Ascending aorta (tissue), 2 donors: ENCODE measurements around the gene PBRM1. TPM values are rescaled to one million over a fixed set of nuclear protein-coding genes. Genes with fewer than 3 reads are reported as not detected.

Experiments used
- DNase-seq, 2 donors: peaks; one replicate each; pipeline ENCODE4 v3.0.0-alpha.2; 2019; ENCODE audit warnings: low spot score in 2 of 2
- H3K27ac ChIP-seq, 2 donors: fragments of 200-600 bp; sonication (generic); one replicate each; pipeline ENCODE4 v1.5.1; 2016 to 2017; ENCODE audit warnings: mild to moderate bottlenecking in 1 of 2
- H3K27me3 ChIP-seq: fragments of 200-600 bp; sonication (generic); one replicate; pipeline ENCODE4 v1.5.1; 2017
- H3K36me3 ChIP-seq, 2 donors: fragments of 200-600 bp; sonication (generic); one replicate each; pipeline ENCODE4 v1.5.1; 2016
- H3K4me1 ChIP-seq, 2 donors: fragments of 200-600 bp; sonication (generic); one replicate each; pipeline ENCODE4 v1.5.1; 2016 to 2017; ENCODE audit warnings: mild to moderate bottlenecking in 1 of 2
- H3K4me3 ChIP-seq, 2 donors: fragments of 200-600 bp; sonication (generic); one replicate each; pipeline ENCODE4 v1.5.1; 2016 to 2017; ENCODE audit warnings: mild to moderate bottlenecking in 1 of 2
- H3K9me3 ChIP-seq, 2 donors: fragments of 200-600 bp; sonication (generic); one replicate each; pipeline ENCODE4 v1.5.1; 2016
- intact Hi-C: fragments of 100-400 bp; cut with DNase I; formaldehyde crosslinking; loops from one replicate; pipeline ENCODE4 v1.15.1; 2023
- total RNA-seq: library from RNA; depleted of rRNA; stranded (reverse); fragments of >200 nt; gene quantifications from one replicate; pipeline ENCODE4 v1.1.0, GENCODE V29; 2016
- TF ChIP-seq, protein P1 (sequence below), 3 experiments: fragments of 200-600 bp in 2 of 3; fragments of 450-650 bp in 1 of 3; sonication (generic) in 2 of 3; IDR thresholded peaks; one replicate each; pipeline ENCODE4 v1.5.1; 2016 to 2019; ENCODE audit warnings: antibody characterized with exemption in 3 of 3, mild to moderate bottlenecking in 1 of 3, moderate library complexity in 1 of 3

PBRM1 gene
- total RNA-seq, 1 donor from 2014 or later: 36.7 TPM

DNA sequence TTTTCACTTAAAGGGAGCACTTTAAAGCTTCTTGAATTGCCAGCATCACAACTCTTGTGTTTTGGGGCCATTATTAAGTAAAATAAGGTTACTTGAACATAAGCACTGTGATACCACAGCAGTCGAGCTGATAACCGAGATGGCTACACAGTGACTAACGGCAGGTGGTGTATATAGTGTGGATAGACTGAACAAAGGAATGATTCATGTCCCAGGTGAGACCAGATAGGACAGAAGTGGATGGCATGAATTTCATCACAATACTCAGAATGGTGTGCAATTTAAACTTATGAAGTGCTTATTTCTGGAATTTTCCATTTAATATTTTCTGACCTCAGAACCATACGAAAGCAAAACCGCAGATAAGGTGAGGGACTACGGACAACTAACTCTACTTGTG, 40.2 kb downstream of the PBRM1 start:
- intact Hi-C loops: no loop called here

GRCh38 chr3:52636673-52637072, 49.0 kb downstream of the PBRM1 start:
- Histone ChIP-seq H3K27me3 (no peaks in the 10 kb centered on the region), H3K36me3 (peaks cover 65 to 75% of the 10 kb centered on the region in 2 donors), H3K9me3 (no peaks in the 10 kb centered on the region), H3K27ac (no peak overlapping the region), H3K4me1 (no peaks in the 10 kb centered on the region), H3K4me3 (no peak overlapping the region)
- TF ChIP-seq, protein P1, sequence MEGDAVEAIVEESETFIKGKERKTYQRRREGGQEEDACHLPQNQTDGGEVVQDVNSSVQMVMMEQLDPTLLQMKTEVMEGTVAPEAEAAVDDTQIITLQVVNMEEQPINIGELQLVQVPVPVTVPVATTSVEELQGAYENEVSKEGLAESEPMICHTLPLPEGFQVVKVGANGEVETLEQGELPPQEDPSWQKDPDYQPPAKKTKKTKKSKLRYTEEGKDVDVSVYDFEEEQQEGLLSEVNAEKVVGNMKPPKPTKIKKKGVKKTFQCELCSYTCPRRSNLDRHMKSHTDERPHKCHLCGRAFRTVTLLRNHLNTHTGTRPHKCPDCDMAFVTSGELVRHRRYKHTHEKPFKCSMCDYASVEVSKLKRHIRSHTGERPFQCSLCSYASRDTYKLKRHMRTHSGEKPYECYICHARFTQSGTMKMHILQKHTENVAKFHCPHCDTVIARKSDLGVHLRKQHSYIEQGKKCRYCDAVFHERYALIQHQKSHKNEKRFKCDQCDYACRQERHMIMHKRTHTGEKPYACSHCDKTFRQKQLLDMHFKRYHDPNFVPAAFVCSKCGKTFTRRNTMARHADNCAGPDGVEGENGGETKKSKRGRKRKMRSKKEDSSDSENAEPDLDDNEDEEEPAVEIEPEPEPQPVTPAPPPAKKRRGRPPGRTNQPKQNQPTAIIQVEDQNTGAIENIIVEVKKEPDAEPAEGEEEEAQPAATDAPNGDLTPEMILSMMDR (IDR thresholded peaks at IDR 0.05): no peak
- intact Hi-C loops: no loop called here
- DNase-seq: no peak

More for the DNA sequence above, 40.2 kb downstream of the PBRM1 start:
- no peak for DNase-seq
- Histone ChIP-seq H3K4me1 (no peaks in the 10 kb centered on the region), H3K36me3 (peaks cover 49 to 88% of the 10 kb centered on the region in 2 donors), H3K27ac (no peak overlapping the region), H3K9me3 (no peaks in the 10 kb centered on the region), H3K4me3 (no peak overlapping the region), H3K27me3 (no peaks in the 10 kb centered on the region)
- TF ChIP-seq, protein P1 (IDR thresholded peaks at IDR 0.05): no peak

- Histone ChIP-seq H3K9me3 (no peaks in the 10 kb centered on the region), H3K27ac (no peak overlapping the region), H3K4me1 (no peaks in the 10 kb centered on the region), H3K27me3 (no peaks in the 10 kb centered on the region), H3K36me3 (peaks cover 41 to 54% of the 10 kb centered on the region in 2 donors), H3K4me3 (no peak overlapping the region)
- no peak for DNase-seq
- TF ChIP-seq, protein P1 (IDR thresholded peaks at IDR 0.05): no peak
- intact Hi-C loops: no loop called here
Observed at GRCh38 chr3:52633786-52634185, 51.9 kb downstream of the PBRM1 start.

DNA sequence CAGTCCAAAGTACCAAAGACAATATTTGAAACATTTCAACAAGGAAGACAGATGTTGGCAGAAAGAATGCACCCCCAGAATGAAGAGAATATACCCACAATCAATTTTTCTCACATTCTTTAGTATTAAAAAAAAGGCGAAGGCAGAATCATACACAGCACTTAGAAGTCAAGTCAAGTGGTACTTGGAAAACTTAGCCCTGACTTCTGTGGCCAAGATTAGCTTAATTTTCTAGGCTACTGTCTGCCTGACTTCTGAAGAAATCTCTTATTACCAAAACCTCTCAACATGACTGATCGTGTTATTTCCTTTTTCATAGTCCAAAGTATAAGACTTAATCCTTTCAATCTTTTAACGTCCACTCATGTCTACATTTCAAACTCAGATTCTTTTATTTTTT, 60.7 kb downstream of the PBRM1 start:
- no peaks in the 10 kb centered on the region for H3K9me3 ChIP-seq
- intact Hi-C loops: no loop called here
- no peaks in the 10 kb centered on the region for H3K4me1 ChIP-seq
- no peak overlapping the region for H3K27ac ChIP-seq
- peaks cover 33 to 62% of the 10 kb centered on the region in 2 donors for H3K36me3 ChIP-seq
- DNase-seq: no peak
- TF ChIP-seq, protein P1 (IDR thresholded peaks at IDR 0.05): no peak
- no peaks in the 10 kb centered on the region for H3K27me3 ChIP-seq
- H3K4me3 ChIP-seq: no peak overlapping the region

DNA sequence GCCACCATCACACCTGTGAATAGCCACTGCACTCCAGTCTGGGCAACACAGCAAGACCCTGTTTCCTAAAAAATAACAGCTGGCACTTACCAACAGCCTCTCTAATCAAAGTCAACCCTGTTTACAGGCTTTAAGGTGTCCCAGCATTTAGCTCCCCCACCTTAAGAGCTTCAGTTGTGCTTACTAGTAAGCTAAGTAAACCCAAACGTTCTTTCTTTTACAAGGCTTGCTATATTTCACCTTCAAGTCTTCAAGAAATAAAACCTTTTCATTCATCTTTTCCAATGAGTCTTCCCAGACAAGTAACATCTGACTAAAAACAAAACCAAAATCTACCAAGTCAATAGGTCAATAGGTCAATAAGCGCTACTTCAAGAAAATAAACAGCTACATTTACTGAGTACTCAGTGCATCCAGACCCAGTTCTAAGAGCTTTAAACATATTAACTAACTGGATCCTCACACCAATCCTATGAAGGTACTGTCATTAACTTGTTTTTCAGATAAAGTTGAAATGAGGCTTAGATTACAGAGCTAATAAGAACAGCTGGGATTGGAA, 62.4 kb downstream of the PBRM1 start:
- H3K27ac ChIP-seq: no peak overlapping the region
- H3K4me1 ChIP-seq: no peaks in the 10 kb centered on the region
- no peak overlapping the region for H3K4me3 ChIP-seq
- DNase-seq: no peak
- peaks cover 34 to 77% of the 10 kb centered on the region in 2 donors for H3K36me3 ChIP-seq
- intact Hi-C loops: no loop called here
- no peaks in the 10 kb centered on the region for H3K27me3 ChIP-seq
- TF ChIP-seq, protein P1 (IDR thresholded peaks at IDR 0.05): no peak
- no peaks in the 10 kb centered on the region for H3K9me3 ChIP-seq

GRCh38 chr3:52620580-52620979, 65.1 kb downstream of the PBRM1 start:
- H3K27me3 ChIP-seq: no peaks in the 10 kb centered on the region
- H3K4me3 ChIP-seq: no peak overlapping the region
- TF ChIP-seq, protein P1 (IDR thresholded peaks at IDR 0.05): no peak
- H3K27ac ChIP-seq: no peak overlapping the region
- intact Hi-C loops: no loop called here
- no peaks in the 10 kb centered on the region for H3K4me1 ChIP-seq
- no peak for DNase-seq
- H3K36me3 ChIP-seq: peaks cover 30 to 76% of the 10 kb centered on the region in 2 donors
- no peaks in the 10 kb centered on the region for H3K9me3 ChIP-seq
